ENCODE data around the gene HAUS3.

DNA sequence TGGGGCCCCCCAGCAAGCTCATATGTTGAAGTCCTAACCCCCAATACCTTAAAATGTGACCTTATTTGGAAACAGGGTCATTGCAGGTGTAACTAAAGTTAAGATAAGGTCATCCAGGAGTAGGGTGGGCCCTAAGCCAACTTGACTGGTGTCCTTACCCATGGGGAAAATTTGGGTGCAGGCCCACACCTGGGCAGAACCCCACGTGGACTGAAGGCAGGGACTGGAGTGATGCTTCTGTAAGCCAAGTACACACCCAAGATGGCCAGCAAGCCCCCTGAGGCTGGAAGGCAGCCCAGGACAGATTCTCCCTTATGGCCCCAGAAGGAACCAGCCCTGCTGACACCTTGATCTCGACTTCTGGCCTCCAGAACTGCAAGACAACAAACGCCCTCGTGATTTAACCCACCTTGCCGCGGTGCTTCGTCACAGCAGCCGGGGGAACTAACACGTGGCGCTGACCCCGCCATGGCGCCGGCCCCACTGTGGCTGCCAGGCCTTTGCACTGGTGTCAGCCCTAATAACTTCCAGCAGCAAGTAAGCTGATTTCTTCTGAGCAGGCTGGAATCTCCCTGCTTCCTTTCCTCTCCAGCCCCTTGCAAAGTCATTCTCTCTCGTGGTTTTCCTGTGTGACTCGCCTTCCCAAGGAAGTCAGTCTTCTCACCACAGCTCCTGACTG is 43.2 kb upstream of the HAUS3 start:
- TF ChIP-seq, protein P1, sequence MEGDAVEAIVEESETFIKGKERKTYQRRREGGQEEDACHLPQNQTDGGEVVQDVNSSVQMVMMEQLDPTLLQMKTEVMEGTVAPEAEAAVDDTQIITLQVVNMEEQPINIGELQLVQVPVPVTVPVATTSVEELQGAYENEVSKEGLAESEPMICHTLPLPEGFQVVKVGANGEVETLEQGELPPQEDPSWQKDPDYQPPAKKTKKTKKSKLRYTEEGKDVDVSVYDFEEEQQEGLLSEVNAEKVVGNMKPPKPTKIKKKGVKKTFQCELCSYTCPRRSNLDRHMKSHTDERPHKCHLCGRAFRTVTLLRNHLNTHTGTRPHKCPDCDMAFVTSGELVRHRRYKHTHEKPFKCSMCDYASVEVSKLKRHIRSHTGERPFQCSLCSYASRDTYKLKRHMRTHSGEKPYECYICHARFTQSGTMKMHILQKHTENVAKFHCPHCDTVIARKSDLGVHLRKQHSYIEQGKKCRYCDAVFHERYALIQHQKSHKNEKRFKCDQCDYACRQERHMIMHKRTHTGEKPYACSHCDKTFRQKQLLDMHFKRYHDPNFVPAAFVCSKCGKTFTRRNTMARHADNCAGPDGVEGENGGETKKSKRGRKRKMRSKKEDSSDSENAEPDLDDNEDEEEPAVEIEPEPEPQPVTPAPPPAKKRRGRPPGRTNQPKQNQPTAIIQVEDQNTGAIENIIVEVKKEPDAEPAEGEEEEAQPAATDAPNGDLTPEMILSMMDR (IDR thresholded peaks at IDR 0.05; ENCODE audit: poor library complexity), result no peak
- no peak for TF ChIP-seq EZH2 (IDR thresholded peaks at IDR 0.05; ENCODE audit: borderline replicate concordance)
- TF ChIP-seq EZH2phosphoT487 (IDR thresholded peaks at IDR 0.05; ENCODE audit: low read depth, severe bottlenecking, unreplicated experiment), result no peak

Measured in hepatocyte (in vitro differentiated cells).